Kidney tubule cell (primary cell): Measurements from ENCODE around the gene GPR61.
A peak's percentile ranks its signal among the peaks of the same experiment; 100 is the strongest.

Experiments
- DNase-seq: peaks from one replicate; pipeline ENCODE4 v3.0.0-alpha.2; 2018; ENCODE audit warnings: low spot score

GPR61 gene, protein sequence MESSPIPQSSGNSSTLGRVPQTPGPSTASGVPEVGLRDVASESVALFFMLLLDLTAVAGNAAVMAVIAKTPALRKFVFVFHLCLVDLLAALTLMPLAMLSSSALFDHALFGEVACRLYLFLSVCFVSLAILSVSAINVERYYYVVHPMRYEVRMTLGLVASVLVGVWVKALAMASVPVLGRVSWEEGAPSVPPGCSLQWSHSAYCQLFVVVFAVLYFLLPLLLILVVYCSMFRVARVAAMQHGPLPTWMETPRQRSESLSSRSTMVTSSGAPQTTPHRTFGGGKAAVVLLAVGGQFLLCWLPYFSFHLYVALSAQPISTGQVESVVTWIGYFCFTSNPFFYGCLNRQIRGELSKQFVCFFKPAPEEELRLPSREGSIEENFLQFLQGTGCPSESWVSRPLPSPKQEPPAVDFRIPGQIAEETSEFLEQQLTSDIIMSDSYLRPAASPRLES

DNA sequence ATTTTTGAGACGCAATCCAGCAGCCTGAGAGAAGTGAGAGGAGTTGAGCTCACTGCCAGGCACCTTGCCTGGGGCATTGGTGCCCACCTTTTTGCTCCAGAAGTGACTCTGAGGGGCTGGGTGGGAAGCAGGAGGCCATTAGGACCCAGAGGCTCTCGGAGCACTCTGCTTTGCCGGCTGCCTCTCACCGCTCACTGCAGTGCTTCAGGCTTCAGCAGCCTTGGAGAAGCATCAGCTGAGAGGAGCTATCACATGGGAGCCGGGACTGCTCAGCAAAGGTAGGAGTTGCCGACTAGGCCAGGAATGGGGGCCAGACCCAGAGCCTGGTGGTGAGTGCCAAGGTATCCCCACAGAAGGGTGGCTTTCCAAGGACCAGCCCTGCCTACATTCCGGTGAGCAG, at the start of gene GPR61:
GPR61 (plus strand) TSS at position 197 of the 400 bp plus-strand sequence. CDS start 3,151 bp downstream, outside the sequence.
- no peak for DNase-seq

- DNase-seq, result peak; percentile 64
Measured at GRCh38 chr1:109490029-109490933, 49.4 kb upstream of the GPR61 start.

- DNase-seq, result no peak
Measured at GRCh38 chr1:109490934-109491302, 48.8 kb upstream of the GPR61 start.

DNA sequence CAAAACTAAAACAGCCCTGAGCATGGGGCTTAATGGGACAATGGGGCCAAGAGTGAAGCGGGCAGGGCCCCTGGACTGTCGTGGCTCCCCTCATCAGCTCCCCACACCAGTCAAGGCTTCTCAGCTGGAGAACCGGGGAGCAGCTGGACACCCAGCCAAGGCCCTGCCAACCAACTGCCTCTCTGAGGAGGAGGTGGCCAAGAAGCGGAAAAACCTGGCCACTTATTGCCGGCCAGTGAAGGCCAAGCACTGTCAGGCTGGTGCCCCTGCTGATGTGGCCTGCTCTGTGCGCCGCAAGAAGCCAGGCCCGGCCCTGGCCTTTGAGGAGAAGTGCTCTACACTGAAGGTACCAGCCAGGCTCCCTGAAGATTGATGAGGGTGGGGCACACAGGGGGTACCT, 48.3 kb upstream of the GPR61 start:
- DNase-seq, result no peak

DNA sequence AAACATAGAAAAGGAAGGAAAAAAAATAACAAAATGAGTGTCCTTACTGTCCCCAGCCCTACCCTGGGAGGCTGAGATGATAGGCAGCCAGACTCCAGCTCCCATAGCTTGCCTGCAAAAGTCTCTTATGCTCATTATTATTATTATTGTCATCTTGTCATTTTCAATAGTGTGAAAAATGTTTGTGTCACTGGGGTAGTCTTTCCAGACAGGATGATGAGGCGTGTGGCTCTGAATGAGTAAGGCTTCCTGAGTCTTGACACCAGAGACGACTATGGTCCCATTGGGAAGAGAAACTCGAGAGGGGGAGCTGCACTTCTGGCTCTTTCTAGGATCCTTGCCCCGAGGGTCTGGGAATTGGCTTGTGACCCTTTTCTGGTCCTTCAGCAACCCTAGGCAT, 46.9 kb upstream of the GPR61 start:
- DNase-seq, result no peak

- DNase-seq, result no peak
Measured at GRCh38 chr1:109493227-109493626, 46.4 kb upstream of the GPR61 start.

- DNase-seq, result peak; percentile 89
Measured at GRCh38 chr1:109493805-109494539, 45.7 kb upstream of the GPR61 start, which contains the start of gene CYB561D1. TSS of gene CYB561D1 (plus strand) at chr1:109494094. CDS start at chr1:109494140, 46 bp downstream.

DNA sequence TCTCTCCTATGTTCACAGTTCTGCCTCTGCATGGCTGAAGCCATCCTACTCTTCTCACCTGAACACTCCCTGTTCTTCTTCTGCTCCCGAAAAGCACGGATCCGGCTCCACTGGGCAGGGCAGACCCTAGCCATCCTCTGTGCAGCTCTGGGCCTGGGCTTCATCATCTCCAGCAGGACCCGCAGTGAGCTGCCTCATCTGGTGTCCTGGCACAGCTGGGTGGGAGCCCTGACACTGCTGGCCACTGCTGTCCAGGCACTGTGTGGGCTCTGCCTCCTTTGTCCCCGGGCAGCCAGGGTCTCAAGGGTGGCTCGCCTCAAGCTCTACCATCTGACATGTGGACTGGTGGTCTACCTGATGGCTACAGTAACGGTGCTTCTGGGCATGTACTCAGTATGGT, 43.9 kb upstream of the GPR61 start:
- DNase-seq, result no peak

DNA sequence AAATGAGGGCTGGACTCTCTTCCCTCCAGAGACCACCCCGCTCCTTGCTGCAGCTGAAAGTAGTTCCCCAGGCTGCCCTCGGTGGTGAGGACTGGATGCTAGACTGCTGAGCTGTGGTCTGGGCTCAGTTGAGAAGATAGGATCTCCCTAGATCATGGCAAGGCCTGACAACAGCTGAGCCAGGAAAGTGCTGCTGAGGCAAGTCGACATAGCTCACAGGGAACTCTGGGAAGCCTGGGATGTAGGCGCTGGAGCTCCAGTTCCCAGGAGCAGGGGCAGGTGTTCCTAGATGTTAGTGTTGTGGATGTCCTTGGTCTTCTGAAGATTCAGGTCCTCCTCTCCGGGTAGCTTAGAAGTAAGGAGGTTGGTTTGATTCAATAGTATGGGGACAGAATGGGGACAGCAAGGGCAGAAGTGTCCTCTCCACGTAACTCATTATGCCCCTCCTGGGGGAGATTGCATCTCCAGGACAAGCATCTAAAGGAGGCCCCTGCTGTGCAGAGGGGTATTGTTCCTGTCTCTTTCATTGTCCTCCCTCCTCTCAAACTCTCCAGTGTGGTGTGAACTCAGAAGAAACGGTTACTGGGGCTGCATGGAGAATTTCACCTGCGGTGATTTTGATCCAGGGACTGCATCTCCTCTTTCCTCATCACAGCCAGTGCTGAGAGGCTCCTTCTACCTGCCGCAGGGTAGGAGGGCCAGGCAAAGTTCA, 42.1 kb upstream of the GPR61 start:
- DNase-seq, result no peak

DNA sequence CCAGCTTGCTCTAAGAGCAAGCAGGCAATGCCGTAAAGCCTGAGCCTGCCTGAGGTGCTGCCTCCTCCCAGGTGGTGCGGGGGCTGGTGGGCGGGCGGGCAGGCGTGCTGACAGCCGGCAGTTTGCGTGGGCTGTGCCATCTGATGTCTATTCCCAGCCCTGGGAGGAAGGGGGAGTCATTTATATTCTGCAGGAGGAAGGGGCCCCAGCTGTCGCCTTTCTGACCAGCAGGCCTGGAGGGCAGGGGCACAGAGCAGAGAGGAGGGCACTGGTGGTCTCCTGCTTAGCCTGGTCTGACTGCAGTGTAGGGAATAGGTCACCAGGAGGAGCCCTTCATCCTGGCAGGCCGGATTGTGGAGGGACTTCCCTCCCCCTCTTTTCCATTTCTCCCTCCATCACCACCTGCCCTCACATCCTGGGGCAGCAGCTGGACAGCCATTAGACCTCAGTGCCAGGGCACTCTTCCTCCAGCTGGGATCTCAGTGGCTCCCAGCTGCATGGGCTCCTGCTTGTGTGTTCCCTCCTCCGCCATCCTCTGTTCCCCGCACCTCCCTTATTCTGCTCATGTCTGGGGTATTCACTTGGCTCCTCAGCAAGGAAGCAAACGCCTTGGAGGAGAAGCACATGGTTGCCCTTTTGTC, 41.4 kb upstream of the GPR61 start:
- peak; percentile 50 for DNase-seq

DNA sequence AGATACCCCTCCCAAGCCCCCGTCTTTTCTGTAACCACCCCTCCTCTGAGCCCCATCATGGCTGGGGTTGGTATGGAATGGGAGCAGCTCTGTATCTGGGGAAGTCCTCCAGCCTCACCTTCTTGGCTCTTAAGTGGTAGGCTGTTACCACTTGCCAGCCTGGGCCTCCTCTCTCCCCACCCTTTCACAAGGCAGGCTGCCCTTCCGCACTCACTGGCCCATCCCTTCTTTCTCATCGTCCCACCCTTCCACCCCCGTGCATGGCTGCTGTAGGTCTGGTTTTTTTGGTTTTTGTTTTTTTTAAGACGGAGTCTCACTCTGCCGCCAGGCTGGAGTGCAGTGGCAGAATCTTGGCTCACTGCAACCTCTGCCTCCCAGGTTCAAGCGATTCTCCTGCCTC, 40.6 kb upstream of the GPR61 start:
- DNase-seq, result no peak

GRCh38 chr1:109499661-109500536, 39.8 kb upstream of the GPR61 start:
- DNase-seq, result peak; percentile 92

DNA sequence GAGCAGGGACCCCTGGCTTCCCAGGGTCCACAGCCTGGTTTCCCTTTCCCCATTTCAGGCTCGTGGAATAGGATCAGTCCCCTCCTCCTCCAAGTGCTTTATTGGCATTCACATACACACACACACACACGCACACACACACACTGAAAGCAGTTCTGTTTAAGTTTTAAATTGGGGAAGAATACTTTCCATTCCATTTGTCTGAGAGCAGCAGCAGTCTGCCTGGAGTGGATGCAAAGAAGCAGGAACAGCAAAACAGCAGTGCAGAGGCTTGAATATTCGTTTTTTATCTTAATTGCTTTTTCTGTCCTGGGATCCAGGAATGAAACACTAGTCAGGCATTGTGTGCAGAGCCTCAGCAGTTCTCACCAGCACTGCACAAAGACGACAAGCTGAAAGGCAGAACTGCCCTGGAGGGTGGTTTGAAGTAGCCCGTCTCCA, 38.7 kb upstream of the GPR61 start:
- DNase-seq, result no peak

DNA sequence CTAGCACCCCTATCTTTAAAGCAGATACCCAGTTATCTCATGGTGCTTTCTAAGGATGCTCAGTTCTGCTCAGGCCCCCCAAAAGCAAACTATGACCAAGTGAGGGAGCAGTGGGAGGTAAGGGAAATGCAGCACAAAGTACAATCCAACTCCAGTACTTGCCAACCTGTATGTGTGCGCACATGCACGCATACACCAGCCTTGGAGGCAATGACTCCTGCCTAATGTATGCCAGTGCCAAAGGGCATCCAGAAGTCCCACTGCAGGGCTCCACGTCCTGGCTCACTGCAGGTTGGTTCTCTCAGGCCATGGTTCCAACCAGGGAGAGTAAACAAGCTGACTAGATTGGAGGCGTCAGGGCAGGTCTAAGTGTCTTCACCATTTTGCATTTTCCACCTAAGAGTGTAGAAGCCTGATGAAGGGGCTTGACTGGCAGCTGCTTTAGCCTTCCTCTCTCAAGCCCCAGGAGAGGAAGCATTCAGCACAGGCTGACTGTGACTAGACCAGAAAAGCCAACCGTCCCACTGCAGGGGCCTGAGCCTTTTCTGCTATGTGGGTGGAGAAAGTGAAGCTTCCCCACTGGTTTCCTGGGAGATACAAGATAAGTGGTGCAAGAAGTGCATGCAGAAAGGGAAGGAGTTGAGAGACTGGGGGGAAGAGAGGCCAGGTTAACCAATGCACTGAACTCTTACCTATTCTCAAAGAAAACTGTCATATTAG, 37.9 kb upstream of the GPR61 start:
- no peak for DNase-seq

GRCh38 chr1:109502364-109502851, 37.3 kb upstream of the GPR61 start:
- no peak for DNase-seq

GRCh38 chr1:109503935-109504334, 35.7 kb upstream of the GPR61 start:
- DNase-seq, result no peak

- DNase-seq, result no peak
Measured at GRCh38 chr1:109504974-109505373, 34.7 kb upstream of the GPR61 start.

- no peak for DNase-seq
Measured at GRCh38 chr1:109508001-109508872, 31.4 kb upstream of the GPR61 start.
